IPS-NIHi7 (cell line): ENCODE results near the gene FAM209A.
A peak's percentile ranks its signal among the peaks of the same experiment; 100 is the strongest.
"Not testable (repeated sequence)": the region's sequence is repeated elsewhere in the genome, so short reads cannot be mapped to it uniquely, and the experiment has no call there.

Experiments used
- DNase-seq: peaks from one replicate; pipeline ENCODE4 v3.0.0; 2012; ENCODE audit warnings: mixed read lengths; ENCODE audit errors: extremely low spot score

Gene FAM209A

GRCh38 chr20:56524444-56524843 lies at the start of gene FAM209A:
Gene FAM209A, plus strand, starts transcription at chr20:56524744. Its CDS starts 65 bp downstream, at chr20:56524809.
- not testable (repeated sequence) for DNase-seq

GRCh38 chr20:56483970-56484369 lies 40.6 kb upstream of the FAM209A start:
- DNase-seq, result no peak

GRCh38 chr20:56487216-56487615 lies 37.3 kb upstream of the FAM209A start:
- DNase-seq, result no peak

- DNase-seq, result no peak
These were observed 36.0 kb upstream of the FAM209A start for GRCh38 chr20:56488566-56488965.

GRCh38 chr20:56501116-56501515 lies 23.4 kb upstream of the FAM209A start:
- DNase-seq, result no peak

GRCh38 chr20:56503916-56504315 lies 20.6 kb upstream of the FAM209A start:
- DNase-seq, result peak; percentile 26

- peak; percentile 73 for DNase-seq
These were observed 20.1 kb upstream of the FAM209A start for GRCh38 chr20:56504373-56505005.

GRCh38 chr20:56506103-56506502 lies 18.4 kb upstream of the FAM209A start:
- DNase-seq, result no peak

- no peak for DNase-seq
These were observed 12.6 kb upstream of the FAM209A start for GRCh38 chr20:56511926-56512325.

- DNase-seq, result peak; percentile 19
These were observed 11.1 kb upstream of the FAM209A start for GRCh38 chr20:56513161-56514150.

GRCh38 chr20:56516631-56517030 lies 7.9 kb upstream of the FAM209A start:
- no peak for DNase-seq

- DNase-seq, result no peak
These were observed 7.3 kb upstream of the FAM209A start for GRCh38 chr20:56517211-56517610.

GRCh38 chr20:56517641-56518040 lies 6.9 kb upstream of the FAM209A start:
- no peak for DNase-seq

GRCh38 chr20:56518126-56518525 lies 6.4 kb upstream of the FAM209A start:
- DNase-seq, result no peak

GRCh38 chr20:56518721-56519398 lies 5.7 kb upstream of the FAM209A start:
- no peak for DNase-seq

- DNase-seq, result no peak
These were observed 5.0 kb upstream of the FAM209A start for GRCh38 chr20:56519551-56519950.

GRCh38 chr20:56520180-56520579 lies 4.4 kb upstream of the FAM209A start:
- DNase-seq, result no peak

GRCh38 chr20:56520746-56521354 lies 3.7 kb upstream of the FAM209A start:
- DNase-seq, result not testable (repeated sequence)

- no peak for DNase-seq
These were observed 2.2 kb upstream of the FAM209A start for GRCh38 chr20:56522311-56522710.

- no peak for DNase-seq
These were observed 3.0 kb downstream of the FAM209A start for GRCh38 chr20:56527521-56527920.

GRCh38 chr20:56532946-56533345 lies 8.4 kb downstream of the FAM209A start, which contains the start of gene FAM209B:
Gene FAM209B, plus strand, starts transcription at chr20:56533246. Its CDS starts 96 bp downstream, at chr20:56533342.
- DNase-seq, result not testable (repeated sequence)

- DNase-seq, result no peak
These were observed 13.5 kb downstream of the FAM209A start for GRCh38 chr20:56537997-56538396.
